Measurements from ENCODE around the gene FER1L5.

The FER1L5 gene

GRCh38 chr2:96694279-96694678 is 51.7 kb downstream of the FER1L5 start:
- TF ChIP-seq SP1 (IDR thresholded peaks at IDR 0.05) (no peak), LEF1 (IDR thresholded peaks at IDR 0.05; ENCODE audit: borderline replicate concordance) (no peak), FOXA1 (IDR thresholded peaks at IDR 0.05) (no peak), FOXK2 (IDR thresholded peaks at IDR 0.05) (no peak), SUZ12 (IDR thresholded peaks at IDR 0.05) (no peak), ELF4 (IDR thresholded peaks at IDR 0.05) (no peak), PKNOX1 (IDR thresholded peaks at IDR 0.05) (no peak), CTBP1 (IDR thresholded peaks at IDR 0.05; ENCODE audit: borderline replicate concordance) (no peak), NFRKB (IDR thresholded peaks at IDR 0.05) (no peak), ZNF384 (IDR thresholded peaks at IDR 0.05) (no peak), L3MBTL2 (conservative IDR thresholded peaks at IDR 0.05) (no peak), ARNT (IDR thresholded peaks at IDR 0.05) (no peak), FOXM1 (IDR thresholded peaks at IDR 0.05; ENCODE audit: borderline replicate concordance) (no peak), TARDBP (IDR thresholded peaks at IDR 0.05) (no peak), HDGF (IDR thresholded peaks at IDR 0.05; ENCODE audit: borderline replicate concordance) (no peak), BHLHE40 (IDR thresholded peaks at IDR 0.05; ENCODE audit: borderline replicate concordance) (no peak)
- no peak for DNase-seq (ENCODE audit: extremely low spot score)
- ChIA-PET CTCF (no interaction called here), POLR2A (interaction anchor here (0.7 kb wide), 1 partner anchor 70 kb away, joined by 3 read pairs; no protein-coding TSS in a partner anchor)

GRCh38 chr2:96694816-96695455 is 52.4 kb downstream of the FER1L5 start:
- ChIA-PET POLR2A (interaction anchor here (1.0 kb wide), 1 partner anchor 67 kb away, joined by 3 read pairs; no protein-coding TSS in a partner anchor), CTCF (no interaction called here)
- TF ChIP-seq ARNT (IDR thresholded peaks at IDR 0.05), result no peak
- TF ChIP-seq HDGF (IDR thresholded peaks at IDR 0.05; ENCODE audit: borderline replicate concordance), result no peak
- no peak for DNase-seq (ENCODE audit: extremely low spot score)

- ChIA-PET POLR2A (interaction anchor here (1.0 kb wide), 1 partner anchor 66 kb away, joined by 3 read pairs; no protein-coding TSS in a partner anchor), CTCF (no interaction called here)
- TF ChIP-seq CTBP1 (IDR thresholded peaks at IDR 0.05; ENCODE audit: borderline replicate concordance) (no peak), ELF4 (IDR thresholded peaks at IDR 0.05) (no peak), HDGF (IDR thresholded peaks at IDR 0.05; ENCODE audit: borderline replicate concordance) (no peak), ZNF384 (IDR thresholded peaks at IDR 0.05) (no peak), SUZ12 (IDR thresholded peaks at IDR 0.05) (no peak), ARNT (IDR thresholded peaks at IDR 0.05) (no peak), FOXA1 (IDR thresholded peaks at IDR 0.05) (no peak), PKNOX1 (IDR thresholded peaks at IDR 0.05) (no peak), SP1 (IDR thresholded peaks at IDR 0.05) (no peak), L3MBTL2 (conservative IDR thresholded peaks at IDR 0.05) (no peak), LEF1 (IDR thresholded peaks at IDR 0.05; ENCODE audit: borderline replicate concordance) (no peak), TARDBP (IDR thresholded peaks at IDR 0.05) (no peak), BHLHE40 (IDR thresholded peaks at IDR 0.05; ENCODE audit: borderline replicate concordance) (no peak)
- no peak for DNase-seq (ENCODE audit: extremely low spot score)
Observed at GRCh38 chr2:96695602-96696001, 53.0 kb downstream of the FER1L5 start.

- no peak for DNase-seq (ENCODE audit: extremely low spot score)
- POLR2A ChIA-PET, result no interaction called here
- CTCF ChIA-PET, result no interaction called here
- TF ChIP-seq L3MBTL2 (conservative IDR thresholded peaks at IDR 0.05), result no peak
- no peak for TF ChIP-seq ELF4 (IDR thresholded peaks at IDR 0.05)
- TF ChIP-seq BHLHE40 (IDR thresholded peaks at IDR 0.05; ENCODE audit: borderline replicate concordance), result no peak
- TF ChIP-seq ZNF384 (IDR thresholded peaks at IDR 0.05), result no peak
- TF ChIP-seq TARDBP (IDR thresholded peaks at IDR 0.05), result no peak
- TF ChIP-seq FOXK2 (IDR thresholded peaks at IDR 0.05), result no peak
- no peak for TF ChIP-seq FOXA1 (IDR thresholded peaks at IDR 0.05)
- TF ChIP-seq LEF1 (IDR thresholded peaks at IDR 0.05; ENCODE audit: borderline replicate concordance), result no peak
- no peak for TF ChIP-seq NFRKB (IDR thresholded peaks at IDR 0.05)
- TF ChIP-seq HDGF (IDR thresholded peaks at IDR 0.05; ENCODE audit: borderline replicate concordance), result no peak
- TF ChIP-seq SP1 (IDR thresholded peaks at IDR 0.05), result no peak
- TF ChIP-seq SUZ12 (IDR thresholded peaks at IDR 0.05), result no peak
Observed at GRCh38 chr2:96697476-96697875, 54.9 kb downstream of the FER1L5 start.

- CTCF ChIA-PET, result no interaction called here
Observed at GRCh38 chr2:96698221-96698861, 55.8 kb downstream of the FER1L5 start.

More at GRCh38 chr2:96698221-96698861, 55.8 kb downstream of the FER1L5 start:
- POLR2A ChIA-PET, result interaction anchor here (0.6 kb wide), 1 partner anchor 61 kb away, joined by 3 read pairs; no protein-coding TSS in a partner anchor
- TF ChIP-seq HDGF (IDR thresholded peaks at IDR 0.05; ENCODE audit: borderline replicate concordance) (no peak), FOXK2 (IDR thresholded peaks at IDR 0.05) (no peak), ELF4 (IDR thresholded peaks at IDR 0.05) (no peak), BHLHE40 (IDR thresholded peaks at IDR 0.05; ENCODE audit: borderline replicate concordance) (no peak), ZNF384 (IDR thresholded peaks at IDR 0.05) (no peak), PKNOX1 (IDR thresholded peaks at IDR 0.05) (no peak), ARNT (IDR thresholded peaks at IDR 0.05) (no peak), SP1 (IDR thresholded peaks at IDR 0.05) (no peak), L3MBTL2 (conservative IDR thresholded peaks at IDR 0.05) (no peak), NFRKB (IDR thresholded peaks at IDR 0.05) (no peak), FOXM1 (IDR thresholded peaks at IDR 0.05; ENCODE audit: borderline replicate concordance) (no peak), SUZ12 (IDR thresholded peaks at IDR 0.05) (no peak)
- DNase-seq (ENCODE audit: extremely low spot score), result no peak

All from HEK293T (cell line).